ENCODE results near the gene PTPRG.
"Not testable (repeated sequence)": the region's sequence is repeated elsewhere in the genome, so short reads cannot be mapped to it uniquely, and the experiment has no call there.

PTPRG gene

DNA sequence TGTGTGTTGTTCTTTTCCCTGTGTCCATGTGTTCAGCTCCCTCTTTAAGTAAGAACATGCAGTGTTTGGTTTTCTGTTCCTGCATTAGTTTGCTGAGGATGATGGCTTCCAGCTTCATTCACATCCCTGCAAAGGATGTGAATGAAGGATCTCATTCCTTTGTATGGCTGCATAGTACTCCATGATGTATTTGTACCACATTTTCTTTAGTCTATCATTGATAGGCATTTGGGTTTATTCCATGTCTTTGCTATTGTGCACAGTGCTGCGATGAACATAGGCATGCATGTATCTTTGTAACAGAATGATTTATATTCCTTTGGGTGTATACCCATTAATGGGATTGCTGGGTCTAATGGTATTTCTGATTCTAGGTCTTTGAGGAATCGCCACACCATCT, 199.4 kb downstream of the PTPRG start:
- H3K9ac ChIP-seq (ENCODE audit: low read depth, low read length); H3K27ac ChIP-seq (ENCODE audit: low read length); H3K27me3 ChIP-seq (ENCODE audit: insufficient read depth, low read length); H3K4me3 ChIP-seq (ENCODE audit: low read length); H3K4me1 ChIP-seq (ENCODE audit: insufficient read depth, low read length); H3K36me3 ChIP-seq (ENCODE audit: insufficient read depth, low read depth, low read length); H3K9me3 ChIP-seq (ENCODE audit: insufficient read depth, low read depth, low read length): not testable (repeated sequence)

DNA sequence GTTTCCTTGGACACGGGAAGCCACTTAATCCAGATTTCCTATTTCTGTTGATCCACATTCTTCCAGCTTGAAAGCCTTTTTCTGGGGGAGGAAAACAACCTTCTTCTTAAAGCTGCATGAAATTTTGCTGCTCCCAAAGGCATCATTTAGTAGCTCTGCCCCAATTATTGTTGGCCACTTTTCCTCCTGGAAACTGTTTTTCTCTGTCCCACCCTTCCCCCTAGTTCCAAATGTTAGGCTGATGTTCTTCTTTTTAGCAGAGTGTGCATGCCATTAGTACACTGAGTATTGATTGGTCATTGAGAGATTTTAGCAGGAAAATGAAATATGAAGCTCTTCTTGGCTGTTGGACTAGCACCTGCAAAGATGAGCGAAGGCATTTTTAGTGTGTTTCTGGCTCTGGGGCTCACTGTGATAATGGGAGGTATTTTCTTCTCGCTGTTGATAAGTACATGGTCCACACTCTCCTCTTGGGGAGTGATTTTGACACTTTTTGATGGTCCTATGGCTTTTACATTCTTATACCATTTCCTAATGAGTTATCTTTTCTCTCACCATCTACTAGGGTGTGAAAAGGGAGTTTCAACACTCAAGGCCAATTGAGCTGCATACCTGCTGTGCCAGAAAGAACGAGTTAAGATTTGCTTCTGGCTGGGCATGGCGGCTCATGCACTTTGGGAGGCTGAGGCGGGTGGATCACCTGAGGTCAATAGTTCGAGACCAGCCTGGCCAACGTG, 200.5 kb downstream of the PTPRG start:
- no peak overlapping the region for H3K4me3 ChIP-seq (ENCODE audit: low read length)
- H3K4me1 ChIP-seq (ENCODE audit: insufficient read depth, low read length): no peaks in the 10 kb centered on the region
- no peak overlapping the region for H3K9ac ChIP-seq (ENCODE audit: low read depth, low read length)
- no peaks in the 10 kb centered on the region for H3K9me3 ChIP-seq (ENCODE audit: insufficient read depth, low read depth, low read length)
- H3K27me3 ChIP-seq (ENCODE audit: insufficient read depth, low read length): no peaks in the 10 kb centered on the region
- no peak overlapping the region for H3K27ac ChIP-seq (ENCODE audit: low read length)
- H3K36me3 ChIP-seq (ENCODE audit: insufficient read depth, low read depth, low read length): 0 out of 2 replicates have a peak, but pooled peaks cover 6% of the 10 kb centered on the region

DNA sequence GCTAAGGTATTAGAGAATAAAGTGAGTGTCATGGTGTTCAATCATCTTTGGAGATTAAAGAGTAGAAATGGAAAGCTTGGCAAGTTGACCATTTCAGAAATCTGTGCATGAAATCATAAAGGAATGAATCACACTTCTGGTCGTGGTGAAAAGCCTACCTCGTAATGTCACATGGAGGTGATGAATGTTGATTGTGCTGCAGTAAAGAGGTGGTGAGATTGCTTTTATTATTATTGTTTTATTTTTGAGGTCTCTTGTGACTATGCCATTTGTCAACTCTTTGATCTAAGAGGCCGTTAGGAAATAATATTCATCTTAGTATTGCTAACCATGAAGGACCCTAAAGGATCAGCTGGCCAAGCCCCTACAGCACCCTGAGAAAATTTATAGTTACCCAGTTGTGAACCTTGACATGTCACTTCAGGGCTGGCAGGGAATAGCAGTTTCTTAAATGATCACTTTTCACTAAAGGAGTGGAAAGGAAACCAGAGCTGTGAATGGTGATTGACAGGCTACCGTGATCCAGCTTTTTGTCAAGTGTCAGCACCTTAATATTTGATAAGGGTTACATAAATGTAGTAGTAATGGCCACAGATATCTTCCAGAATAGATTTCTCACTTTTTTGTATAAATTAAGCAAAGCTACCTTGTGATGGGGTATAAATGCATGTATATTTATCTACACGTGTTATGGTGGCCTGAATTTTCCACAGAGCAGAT, 203.9 kb downstream of the PTPRG start:
- Histone ChIP-seq H3K4me3 (ENCODE audit: low read length) (no peak overlapping the region), H3K36me3 (ENCODE audit: insufficient read depth, low read depth, low read length) (0 out of 2 replicates have a peak, but pooled peaks cover 6% of the 10 kb centered on the region), H3K27me3 (ENCODE audit: insufficient read depth, low read length) (no peaks in the 10 kb centered on the region)

DNA sequence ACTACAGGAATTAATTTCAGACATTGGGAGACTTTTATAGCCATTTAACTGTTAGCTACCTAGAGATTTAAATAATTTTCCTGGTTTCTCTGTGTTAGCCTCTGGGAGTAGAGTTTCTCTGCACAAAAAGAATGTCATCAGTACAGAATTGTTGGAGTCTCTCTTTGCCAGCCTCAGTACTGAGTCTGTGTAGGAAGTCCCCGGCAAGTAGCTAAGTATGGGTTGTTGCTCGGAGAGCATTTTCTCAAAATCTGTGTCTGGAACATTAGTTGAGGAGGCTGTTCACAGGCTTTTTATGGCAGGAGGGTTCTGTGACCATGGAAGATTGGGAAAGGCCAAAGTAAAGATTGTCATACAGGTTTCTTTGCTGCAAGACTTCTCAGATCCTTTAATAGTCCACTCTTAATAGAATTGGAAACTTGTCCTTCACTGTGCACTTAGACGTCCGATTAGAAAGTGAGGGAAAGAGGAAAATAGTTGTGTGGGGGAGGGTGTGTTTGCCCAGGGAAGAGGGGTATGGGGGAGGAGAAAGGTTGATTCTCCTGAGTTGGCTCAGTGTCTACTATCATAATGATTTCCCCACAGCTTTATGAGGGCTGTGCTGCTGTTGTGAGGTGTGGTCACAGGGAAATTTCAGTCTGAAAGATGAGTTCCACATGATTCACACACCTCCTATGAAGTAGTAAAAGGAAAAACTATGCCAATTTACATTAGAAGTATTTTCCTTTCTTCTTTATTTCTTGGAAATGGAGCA, 207.1 kb downstream of the PTPRG start:
- no peaks in the 10 kb centered on the region for H3K27me3 ChIP-seq (ENCODE audit: insufficient read depth, low read length)
- H3K4me1 ChIP-seq (ENCODE audit: insufficient read depth, low read length): peaks cover 23% of the 10 kb centered on the region
- H3K4me3 ChIP-seq (ENCODE audit: low read length): no peak overlapping the region
- no peaks in the 10 kb centered on the region for H3K9me3 ChIP-seq (ENCODE audit: insufficient read depth, low read depth, low read length)
- no peak overlapping the region for H3K9ac ChIP-seq (ENCODE audit: low read depth, low read length)
- H3K27ac ChIP-seq (ENCODE audit: low read length): no peak overlapping the region
- H3K36me3 ChIP-seq (ENCODE audit: insufficient read depth, low read depth, low read length): no peaks in the 10 kb centered on the region

More for the DNA sequence above, 203.9 kb downstream of the PTPRG start:
- no peak overlapping the region for H3K9ac ChIP-seq (ENCODE audit: low read depth, low read length)
- peaks cover 19% of the 10 kb centered on the region for H3K4me1 ChIP-seq (ENCODE audit: insufficient read depth, low read length)
- H3K27ac ChIP-seq (ENCODE audit: low read length): no peak overlapping the region
- H3K9me3 ChIP-seq (ENCODE audit: insufficient read depth, low read depth, low read length): no peaks in the 10 kb centered on the region

DNA sequence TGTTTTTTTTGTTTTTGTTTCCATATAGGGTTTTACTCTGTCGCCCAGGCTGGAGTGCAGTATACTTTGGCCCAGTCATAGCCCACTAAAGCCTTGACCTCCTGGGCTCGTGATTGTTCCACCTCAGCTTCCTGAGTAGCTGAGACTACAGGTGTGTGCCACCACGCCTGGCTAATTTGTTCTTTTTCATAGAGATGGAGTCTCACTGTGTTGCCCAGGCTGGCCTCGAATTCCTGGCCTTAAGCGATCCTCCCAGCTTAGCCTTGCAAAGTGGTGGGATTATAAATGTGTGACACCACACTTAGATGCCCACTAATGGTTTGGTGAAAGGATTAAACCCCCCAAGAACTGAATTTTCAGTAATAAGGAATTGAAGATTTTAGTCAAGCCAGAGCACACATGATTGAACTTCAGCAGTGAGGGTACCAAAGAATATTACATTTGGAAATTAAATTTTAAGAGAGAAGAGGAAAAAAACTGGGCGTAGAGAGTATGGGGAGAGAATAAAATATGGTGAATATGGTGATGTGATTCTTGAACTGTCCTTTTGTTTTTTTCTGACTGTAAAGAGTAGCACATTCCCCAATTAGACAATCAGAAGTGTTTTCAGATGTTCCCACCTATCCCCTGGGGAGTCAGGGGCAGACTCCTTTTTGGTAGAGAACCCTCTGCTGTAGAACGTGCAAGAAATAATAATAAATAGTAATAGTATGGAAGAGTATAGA, 208.1 kb downstream of the PTPRG start:
- Histone ChIP-seq H3K4me1 (ENCODE audit: insufficient read depth, low read length) (peaks cover 25% of the 10 kb centered on the region), H3K27ac (ENCODE audit: low read length) (no peak overlapping the region)

DNA sequence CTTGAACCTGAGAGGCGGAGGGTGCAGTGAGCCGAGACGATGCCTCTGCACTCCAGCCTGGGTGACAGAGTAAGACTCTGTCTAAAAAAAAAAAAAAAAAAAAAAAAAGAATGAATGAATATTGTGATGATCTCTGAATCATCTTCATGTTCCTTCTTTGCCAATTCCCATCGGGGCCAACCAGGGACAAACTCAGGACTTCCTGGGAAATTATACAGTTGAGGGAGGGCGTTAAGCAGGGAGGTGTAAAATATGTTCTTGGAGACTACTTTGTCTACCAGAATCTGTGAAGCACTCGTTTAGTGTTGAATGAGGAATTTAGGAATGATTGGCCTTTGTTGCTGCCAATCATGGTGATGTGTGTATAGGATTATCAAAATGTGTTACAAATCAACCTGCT, 210.6 kb downstream of the PTPRG start:
- Histone ChIP-seq H3K4me3 (ENCODE audit: low read length) (no peak overlapping the region), H3K9me3 (ENCODE audit: insufficient read depth, low read depth, low read length) (no peaks in the 10 kb centered on the region), H3K9ac (ENCODE audit: low read depth, low read length) (no peak overlapping the region), H3K36me3 (ENCODE audit: insufficient read depth, low read depth, low read length) (no peaks in the 10 kb centered on the region), H3K27me3 (ENCODE audit: insufficient read depth, low read length) (no peaks in the 10 kb centered on the region), H3K27ac (ENCODE audit: low read length) (no peak overlapping the region), H3K4me1 (ENCODE audit: insufficient read depth, low read length) (peaks cover 32% of the 10 kb centered on the region)

More for the DNA sequence above, 208.1 kb downstream of the PTPRG start:
- Histone ChIP-seq H3K36me3 (ENCODE audit: insufficient read depth, low read depth, low read length) (no peaks in the 10 kb centered on the region), H3K9ac (ENCODE audit: low read depth, low read length) (no peak overlapping the region), H3K4me3 (ENCODE audit: low read length) (no peak overlapping the region), H3K27me3 (ENCODE audit: insufficient read depth, low read length) (no peaks in the 10 kb centered on the region), H3K9me3 (ENCODE audit: insufficient read depth, low read depth, low read length) (no peaks in the 10 kb centered on the region)

DNA sequence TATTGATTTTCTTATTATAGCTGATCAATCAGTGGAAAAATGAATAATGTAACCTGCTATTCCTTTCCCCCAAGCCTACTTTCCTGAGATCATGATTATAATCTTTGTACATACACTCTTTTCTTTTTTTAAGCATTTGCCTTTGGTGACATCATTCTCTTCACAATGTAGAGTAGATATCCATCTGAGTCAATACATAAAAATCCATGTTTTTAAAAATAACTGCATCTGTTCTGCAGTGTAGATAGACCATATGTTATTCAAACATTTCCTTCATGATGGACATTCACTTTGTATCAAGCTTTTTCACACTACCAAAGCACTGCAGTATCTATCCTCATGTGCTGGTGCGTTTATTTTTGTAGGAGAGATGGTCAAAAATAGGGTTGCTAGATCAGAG, 211.1 kb downstream of the PTPRG start:
- H3K9ac ChIP-seq (ENCODE audit: low read depth, low read length): no peak overlapping the region
- no peak overlapping the region for H3K27ac ChIP-seq (ENCODE audit: low read length)
- H3K4me1 ChIP-seq (ENCODE audit: insufficient read depth, low read length): peaks cover 35% of the 10 kb centered on the region
- H3K9me3 ChIP-seq (ENCODE audit: insufficient read depth, low read depth, low read length): no peaks in the 10 kb centered on the region
- no peak overlapping the region for H3K4me3 ChIP-seq (ENCODE audit: low read length)
- no peaks in the 10 kb centered on the region for H3K27me3 ChIP-seq (ENCODE audit: insufficient read depth, low read length)
- no peaks in the 10 kb centered on the region for H3K36me3 ChIP-seq (ENCODE audit: insufficient read depth, low read depth, low read length)

DNA sequence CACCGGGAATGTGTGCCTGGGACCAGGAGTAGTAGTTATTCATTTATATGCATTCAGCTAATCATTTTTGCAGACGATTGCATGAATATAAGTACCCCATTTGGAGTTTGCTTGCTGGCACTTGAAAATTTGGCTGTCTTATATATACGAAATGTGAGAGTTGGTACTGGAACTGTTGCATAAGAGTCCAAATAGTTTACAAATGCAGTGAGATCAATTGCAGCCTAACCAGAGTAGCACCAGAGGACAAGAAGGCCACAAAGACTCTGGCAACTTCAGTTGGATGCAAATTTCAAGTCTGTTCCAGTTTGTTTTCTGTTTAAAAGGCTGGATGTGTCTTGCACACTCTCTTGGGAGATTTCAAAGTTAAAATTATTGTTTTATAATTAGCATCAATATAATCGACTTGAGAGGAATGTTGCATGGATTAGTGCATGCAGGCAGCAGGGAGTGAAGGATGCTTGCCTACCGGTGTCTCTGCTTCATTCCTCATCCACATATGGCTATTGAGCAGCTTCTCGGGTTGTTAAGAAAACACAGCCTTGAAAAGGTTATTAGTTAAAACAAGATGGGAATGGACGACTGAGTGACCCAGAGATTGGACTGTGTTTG, 213.0 kb downstream of the PTPRG start:
- Histone ChIP-seq H3K4me3 (ENCODE audit: low read length) (no peak overlapping the region), H3K36me3 (ENCODE audit: insufficient read depth, low read depth, low read length) (no peaks in the 10 kb centered on the region), H3K9ac (ENCODE audit: low read depth, low read length) (no peak overlapping the region), H3K4me1 (ENCODE audit: insufficient read depth, low read length) (peaks cover 31% of the 10 kb centered on the region), H3K27me3 (ENCODE audit: insufficient read depth, low read length) (no peaks in the 10 kb centered on the region), H3K27ac (ENCODE audit: low read length) (no peak overlapping the region), H3K9me3 (ENCODE audit: insufficient read depth, low read depth, low read length) (no peaks in the 10 kb centered on the region)

DNA sequence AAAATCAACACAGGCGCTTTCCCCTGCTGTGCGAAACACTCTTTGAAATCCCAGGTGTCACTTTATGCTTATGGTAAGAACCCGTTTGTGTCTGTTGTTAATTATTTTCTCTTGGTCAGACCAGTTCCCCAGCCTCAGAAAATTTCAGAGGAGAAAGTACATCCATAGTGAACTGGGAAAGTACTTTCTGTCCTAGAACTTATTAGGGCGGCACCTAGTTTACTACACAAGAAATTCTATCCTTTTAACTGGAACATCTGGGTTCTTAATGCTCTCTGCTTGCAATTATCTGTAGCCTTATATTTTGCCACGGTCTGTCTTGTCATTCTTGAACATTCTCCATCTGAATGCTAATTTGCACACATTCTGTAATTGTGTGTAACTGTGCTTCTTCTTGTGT, 215.0 kb downstream of the PTPRG start:
- no peak overlapping the region for H3K27ac ChIP-seq (ENCODE audit: low read length)
- no peak overlapping the region for H3K9ac ChIP-seq (ENCODE audit: low read depth, low read length)
- no peaks in the 10 kb centered on the region for H3K27me3 ChIP-seq (ENCODE audit: insufficient read depth, low read length)
- H3K4me1 ChIP-seq (ENCODE audit: insufficient read depth, low read length): peaks cover 20% of the 10 kb centered on the region
- no peaks in the 10 kb centered on the region for H3K36me3 ChIP-seq (ENCODE audit: insufficient read depth, low read depth, low read length)
- no peak overlapping the region for H3K4me3 ChIP-seq (ENCODE audit: low read length)
- no peaks in the 10 kb centered on the region for H3K9me3 ChIP-seq (ENCODE audit: insufficient read depth, low read depth, low read length)

DNA sequence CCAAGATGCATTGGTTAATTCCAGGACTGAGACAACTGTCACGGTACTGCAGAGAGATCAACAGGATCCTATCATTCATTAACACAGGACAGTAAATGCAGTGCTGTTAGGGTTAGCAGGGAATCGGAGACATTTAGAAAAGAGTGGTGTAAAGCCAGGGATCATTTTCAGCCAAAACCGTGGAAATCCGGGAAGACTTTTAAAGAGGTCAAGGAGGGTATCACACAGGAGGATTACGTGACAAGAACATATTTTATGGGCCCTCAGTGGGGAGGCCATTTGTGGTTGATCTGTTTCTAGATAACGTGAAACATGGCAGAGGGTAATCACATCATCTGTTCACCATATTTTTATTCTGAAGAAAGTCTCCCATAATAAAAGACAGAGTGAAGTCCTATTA, 216.1 kb downstream of the PTPRG start:
- Histone ChIP-seq H3K4me3 (ENCODE audit: low read length) (no peak overlapping the region), H3K36me3 (ENCODE audit: insufficient read depth, low read depth, low read length) (no peaks in the 10 kb centered on the region), H3K27me3 (ENCODE audit: insufficient read depth, low read length) (no peaks in the 10 kb centered on the region), H3K4me1 (ENCODE audit: insufficient read depth, low read length) (peaks cover 20% of the 10 kb centered on the region), H3K9me3 (ENCODE audit: insufficient read depth, low read depth, low read length) (no peaks in the 10 kb centered on the region), H3K27ac (ENCODE audit: low read length) (no peak overlapping the region), H3K9ac (ENCODE audit: low read depth, low read length) (no peak overlapping the region)

DNA sequence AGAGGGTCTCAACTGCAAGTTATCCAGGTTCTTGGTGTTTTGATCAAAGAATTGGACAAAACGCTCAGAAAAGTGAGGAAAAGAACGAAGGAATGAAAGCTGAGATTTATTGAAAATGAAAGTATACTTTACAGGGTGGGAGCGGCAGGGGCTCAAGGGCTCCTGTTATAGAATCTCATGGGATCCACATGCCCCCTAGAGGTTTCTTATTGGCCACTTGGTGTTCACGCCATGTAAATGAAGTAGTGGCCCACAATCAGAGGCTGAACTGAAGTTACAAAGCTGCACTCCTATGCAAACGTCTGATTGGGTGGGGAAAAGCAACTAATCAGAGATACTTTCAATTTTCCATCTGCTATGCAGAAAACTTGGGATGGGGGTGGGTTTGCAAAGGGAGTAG, 216.7 kb downstream of the PTPRG start:
- Histone ChIP-seq H3K36me3 (ENCODE audit: insufficient read depth, low read depth, low read length) (no peaks in the 10 kb centered on the region), H3K4me1 (ENCODE audit: insufficient read depth, low read length) (peaks cover 20% of the 10 kb centered on the region), H3K9ac (ENCODE audit: low read depth, low read length) (no peak overlapping the region), H3K27me3 (ENCODE audit: insufficient read depth, low read length) (no peaks in the 10 kb centered on the region), H3K27ac (ENCODE audit: low read length) (no peak overlapping the region), H3K9me3 (ENCODE audit: insufficient read depth, low read depth, low read length) (no peaks in the 10 kb centered on the region), H3K4me3 (ENCODE audit: low read length) (no peak overlapping the region)

All from iPS-20b (cell line).